Heart left ventricle (tissue), 16 donors: ENCODE results near the gene BICD1. TPM values are rescaled to one million over a fixed set of nuclear protein-coding genes. Genes with fewer than 3 reads are reported as not detected.

Source experiments
- ATAC-seq, 4 donors: fragments of 200-7000 bp; cut with Tn5 transposase; one replicate each; pipeline ENCODE4 v1.9.1; 2020 to 2022; ENCODE audit warnings: moderate library complexity in 4 of 4, mild to moderate bottlenecking in 3 of 4, moderate number of reproducible peaks in 1 of 4
- DNase-seq, 5 donors: peaks; one replicate each; pipeline ENCODE4 v3.0.0-alpha.2; 2020
- H3K27ac ChIP-seq, 12 donors: fragments of 200-600 bp; sonication (generic) in 4 of 12; one replicate each; pipeline versions ENCODE4 v1.5.0 to v1.8.0; 2016 to 2022; ENCODE audit warnings: mild to moderate bottlenecking in 2 of 12
- H3K27me3 ChIP-seq, 9 donors: fragments of 200-600 bp; sonication (generic) in 2 of 9; one replicate each; pipeline versions ENCODE4 v1.5.1 to v1.8.0; 2016 to 2022; ENCODE audit warnings: mild to moderate bottlenecking in 3 of 9
- H3K36me3 ChIP-seq, 9 donors: fragments of 200-600 bp; sonication (generic) in 2 of 9; one replicate each; pipeline versions ENCODE4 v1.5.0 to v1.8.0; 2018 to 2022; ENCODE audit warnings: mild to moderate bottlenecking in 2 of 9
- H3K4me1 ChIP-seq, 12 donors: fragments of 200-600 bp; sonication (generic) in 4 of 12; one replicate each; pipeline versions ENCODE4 v1.5.0 to v1.8.0; 2016 to 2022; ENCODE audit warnings: mild to moderate bottlenecking in 3 of 12
- H3K4me3 ChIP-seq, 12 donors: fragments of 200-600 bp; sonication (generic) in 4 of 12; one replicate each; pipeline versions ENCODE4 v1.5.0 to v1.8.0; 2017 to 2022; ENCODE audit warnings: mild to moderate bottlenecking in 9 of 12, moderate library complexity in 4 of 12
- H3K9me3 ChIP-seq, 12 donors: fragments of 200-600 bp; sonication (generic) in 4 of 12; one replicate each; pipeline versions ENCODE4 v1.5.0 to v1.8.0; 2016 to 2022; ENCODE audit warnings: mild to moderate bottlenecking in 1 of 12
- POLR2A ChIP-seq, 2 donors: fragments of 450-650 bp; IDR thresholded peaks; one replicate each; pipeline ENCODE4 v1.6.1; 2017; ENCODE audit warnings: antibody characterized with exemption in 2 of 2, mild to moderate bottlenecking in 2 of 2, moderate library complexity in 2 of 2
- WGBS, 4 donors: extraction: QIAGEN DNeasy Blood & Tissue Kit in 2 of 4; methylation state at CpG; one replicate each; pipeline versions ENCODE4 v1.1.5 to v1.1.7; 2013 to 2018; 5-methylcytosine and 5-hydroxymethylcytosine counted together
- intact Hi-C, 10 donors: fragments of 100-400 bp; cut with DNase I; formaldehyde crosslinking; loops; one replicate each; pipeline versions ENCODE4 v1.11.1 to v1.14.2; 2022
- polyA plus RNA-seq, 2 donors: library from polyadenylated mRNA; stranded (reverse); fragments of 200-250 nt; gene quantifications; one replicate each; pipeline ENCODE4 v1.2.3, GENCODE V29; 2013
- total RNA-seq, 9 donors: library from RNA; depleted of rRNA in 2 of 9; stranded (reverse); fragments of >200 nt in 2 of 9; fragmentation: NEBNext Ultra II Directional in 3 of 9; extraction: Animal tissue kit (Norgen Biotek cat#: 25700) in 3 of 9; gene quantifications; one replicate each; pipeline versions ENCODE4 v1.1.0 to v1.2.4, GENCODE V29; 2016 to 2023
- TF ChIP-seq, protein P1 (sequence below), 12 donors: fragments of 200-600 bp; sonication (generic) in 4 of 12; IDR thresholded peaks; one replicate each; pipeline versions ENCODE4 v1.5.0 to v1.8.0; 2018 to 2022; ENCODE audit warnings: antibody characterized with exemption in 12 of 12, mild to moderate bottlenecking in 5 of 12
- donor health status: ischemic (EF 13 %, LVEDD 7.1; RV severe dilation, severe dysfunction).
- donor health status: healthy with polysubstance abuse.
- donor health status: DM: no; HTN: yes; CAD: no.
- donor health status: DM: no; HTN: no; CAD: no.
- donor health status: ischemic (EF 25% LVEDD 6.9; RV normal size, moderate dysfunction).
- donor health status: ischemic (EF 25% LVEDD 5.7; RV mildly dilated, moderate dysfunction).
- donor health status: healthy.
- donor health status: DM: yes; HTN: yes; CAD: no.
- donor health status: ischemic (EF 35%, LVEDD 5.7; RV mildly dilated, moderate dysfunction).
- donor health status: nonischemic (EF 11% LVEDD 7.7; RV severe dilation, severe dysfunction).
- donor health status: DM: yes; HTN: yes; CAD: no.
- donor health status: PGD.
- donor health status: ischemic (EF 29% LVEDD 5.4; RV normal size, mild dysfunction).
- donor health status: nonischemic (EF 23%, LVEDD 6.1; RV moderate dilation, normal function).

The BICD1 gene
- total and polyA plus RNA-seq, 11 donors = 2.1 to 16.3 (median 7.0) TPM

- ATAC-seq (no peak), DNase-seq (no peak)
- no peaks in the 10 kb centered on the region for H3K36me3 ChIP-seq
- no peaks in the 10 kb centered on the region for H3K4me1 ChIP-seq
- intact Hi-C loops = no loop called here
- H3K27me3 ChIP-seq = no peaks in the 10 kb centered on the region
- no peak for TF ChIP-seq POLR2A (IDR thresholded peaks at IDR 0.05)
- TF ChIP-seq, protein P1, sequence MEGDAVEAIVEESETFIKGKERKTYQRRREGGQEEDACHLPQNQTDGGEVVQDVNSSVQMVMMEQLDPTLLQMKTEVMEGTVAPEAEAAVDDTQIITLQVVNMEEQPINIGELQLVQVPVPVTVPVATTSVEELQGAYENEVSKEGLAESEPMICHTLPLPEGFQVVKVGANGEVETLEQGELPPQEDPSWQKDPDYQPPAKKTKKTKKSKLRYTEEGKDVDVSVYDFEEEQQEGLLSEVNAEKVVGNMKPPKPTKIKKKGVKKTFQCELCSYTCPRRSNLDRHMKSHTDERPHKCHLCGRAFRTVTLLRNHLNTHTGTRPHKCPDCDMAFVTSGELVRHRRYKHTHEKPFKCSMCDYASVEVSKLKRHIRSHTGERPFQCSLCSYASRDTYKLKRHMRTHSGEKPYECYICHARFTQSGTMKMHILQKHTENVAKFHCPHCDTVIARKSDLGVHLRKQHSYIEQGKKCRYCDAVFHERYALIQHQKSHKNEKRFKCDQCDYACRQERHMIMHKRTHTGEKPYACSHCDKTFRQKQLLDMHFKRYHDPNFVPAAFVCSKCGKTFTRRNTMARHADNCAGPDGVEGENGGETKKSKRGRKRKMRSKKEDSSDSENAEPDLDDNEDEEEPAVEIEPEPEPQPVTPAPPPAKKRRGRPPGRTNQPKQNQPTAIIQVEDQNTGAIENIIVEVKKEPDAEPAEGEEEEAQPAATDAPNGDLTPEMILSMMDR (IDR thresholded peaks at IDR 0.05) = no peak
- H3K4me3 ChIP-seq = no peak overlapping the region
- 69 to 94% (median 79%) methylated on average over 4 to 5 of the region's 5 CpGs for WGBS, 4 donors
- no peak overlapping the region for H3K27ac ChIP-seq
- no peaks in the 10 kb centered on the region for H3K9me3 ChIP-seq
These were observed 19.3 kb upstream of the BICD1 start for GRCh38 chr12:32087306-32087705.

DNA sequence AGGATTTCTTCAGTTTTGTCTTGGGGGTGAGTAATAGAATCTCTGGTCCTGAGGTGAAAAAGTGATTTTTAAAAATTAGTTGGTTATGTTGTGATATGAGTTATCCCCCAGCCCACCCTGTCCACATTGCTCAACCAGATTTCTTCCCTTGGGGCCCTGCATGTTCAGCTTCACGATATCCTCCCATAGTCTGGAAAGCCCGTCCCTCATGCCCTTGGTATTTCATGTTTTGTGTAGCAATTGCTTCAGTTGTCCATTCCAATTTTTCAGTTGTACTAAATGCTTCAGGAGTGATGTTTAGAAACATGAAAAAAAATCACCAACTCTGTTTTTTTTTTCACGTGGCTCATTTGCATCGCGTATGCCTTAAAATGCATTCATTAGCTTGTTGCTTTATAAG lies 17.5 kb upstream of the BICD1 start:
- H3K4me1 ChIP-seq = no peaks in the 10 kb centered on the region
- no peaks in the 10 kb centered on the region for H3K36me3 ChIP-seq
- DNase-seq (no peak), ATAC-seq (no peak)
- no peak overlapping the region for H3K4me3 ChIP-seq
- H3K27me3 ChIP-seq = no peaks in the 10 kb centered on the region
- 84 to 90% (median 85%) methylated on average over 5 of the region's 5 CpGs for WGBS, 4 donors
- TF ChIP-seq, protein P1 (IDR thresholded peaks at IDR 0.05) = no peak
- no peak for TF ChIP-seq POLR2A (IDR thresholded peaks at IDR 0.05)
- intact Hi-C loops = loop anchor here in 1 of 10 donors (2.0 kb wide), 1 partner anchor 54 kb away; no protein-coding TSS in a partner anchor
- no peaks in the 10 kb centered on the region for H3K9me3 ChIP-seq
- H3K27ac ChIP-seq = no peak overlapping the region

- H3K4me3 ChIP-seq = no peak overlapping the region
- no peak for ATAC-seq
- no peaks in the 10 kb centered on the region for H3K36me3 ChIP-seq
- no peak overlapping the region for H3K27ac ChIP-seq
- H3K4me1 ChIP-seq = no peaks in the 10 kb centered on the region
- intact Hi-C loops = loop anchor here in 1 of 10 donors (2.0 kb wide), 1 partner anchor 55 kb away; no protein-coding TSS in a partner anchor
- no peak for DNase-seq
- H3K9me3 ChIP-seq = no peaks in the 10 kb centered on the region
- H3K27me3 ChIP-seq = no peaks in the 10 kb centered on the region
- 83 to 87% (median 86%) methylated on average over 3 of the region's 3 CpGs for WGBS, 4 donors
- TF ChIP-seq, protein P1 (IDR thresholded peaks at IDR 0.05) = no peak
- TF ChIP-seq POLR2A (IDR thresholded peaks at IDR 0.05) = no peak
These were observed 17.1 kb upstream of the BICD1 start for GRCh38 chr12:32089586-32089985.

- 86 to 89% (median 89%) methylated on average over 1 of the region's 1 CpG for WGBS, 4 donors
- no peak for DNase-seq
- Histone ChIP-seq H3K4me3 (no peak overlapping the region), H3K36me3 (no peaks in the 10 kb centered on the region), H3K27ac (no peak overlapping the region), H3K9me3 (no peaks in the 10 kb centered on the region), H3K4me1 (no peaks in the 10 kb centered on the region), H3K27me3 (no peaks in the 10 kb centered on the region)
- no peak for ATAC-seq
- intact Hi-C loops = no loop called here
- TF ChIP-seq, protein P1 (IDR thresholded peaks at IDR 0.05) = no peak
These were observed 15.0 kb upstream of the BICD1 start for GRCh38 chr12:32091696-32092095.
